H1 (cell line): ENCODE results near the gene CALU. TPM values are rescaled to one million over a fixed set of nuclear protein-coding genes. Genes with fewer than 3 reads are reported as not detected.

Experiments used
- CHD2 ChIP-seq: IDR thresholded peaks from 2 replicates; pipeline ENCODE4 v1.6.1; 2012; ENCODE audit warnings: low read length, improper control_type of control experiment
- EZH2 ChIP-seq: fragments of 200-600 bp; sonication (generic); IDR thresholded peaks from 2 replicates; pipeline ENCODE4 v1.7.1; 2012; ENCODE audit warnings: low read depth, mild to moderate bottlenecking, moderate library complexity, low read length, inconsistent platforms; ENCODE audit not compliant: severe bottlenecking
- NANOG ChIP-seq: IDR thresholded peaks from 2 replicates; pipeline ENCODE4 v1.6.1; 2011; ENCODE audit warnings: low read length, low read depth, mild to moderate bottlenecking, inconsistent platforms; ENCODE audit not compliant: insufficient read depth, poor library complexity, severe bottlenecking
- NRF1 ChIP-seq: IDR thresholded peaks from 2 replicates; pipeline ENCODE4 v1.6.1; 2011; ENCODE audit warnings: mild to moderate bottlenecking, low read depth, low read length, improper control_type of control experiment
- SP1 ChIP-seq: IDR thresholded peaks from 2 replicates; pipeline ENCODE4 v1.6.1; 2011; ENCODE audit warnings: low read depth, low read length
- TAF7 ChIP-seq: optimal IDR thresholded peaks from 2 replicates; pipeline ENCODE3; 2011; ENCODE audit warnings: low read depth, mild to moderate bottlenecking, inconsistent platforms, low read length, moderate library complexity, borderline replicate concordance
- TCF12 ChIP-seq: IDR thresholded peaks from 2 replicates; pipeline ENCODE4 v1.6.1; 2011; ENCODE audit warnings: low read depth, mild to moderate bottlenecking, low read length
- polyA plus RNA-seq, 7 experiments: library from polyadenylated mRNA; depleted of rRNA in 3 of 7; stranded (reverse) in 5 of 7; unstranded in 2 of 7; fragments of >200 nt in 5 of 7; fragments of 200-250 nt in 2 of 7; gene quantifications; 1 replicate in 5 of 7; 2 replicates in 1 of 7; 4 replicates in 1 of 7; pipeline versions ENCODE4 v1.2.1 to v1.2.3, GENCODE V29; 2011 to 2013; ENCODE audit warnings: missing spikeins in 2 of 7, mixed read lengths in 2 of 7
- total RNA-seq: library from RNA; stranded (reverse); fragmentation: NEBNext Ultra II Directional; extraction: Animal tissue kit (Norgen Biotek cat#: 25700); gene quantifications from 2 replicates; pipeline ENCODE4 v1.2.1, GENCODE V29; 2021
- TF ChIP-seq, protein P1 (sequence below): fragments of 300-600 bp; sonication (generic); IDR thresholded peaks from 2 replicates; pipeline ENCODE4 v1.7.1; 2012; ENCODE audit warnings: low read length, moderate library complexity, mild to moderate bottlenecking, inconsistent platforms; ENCODE audit not compliant: insufficient replicate concordance
- TF ChIP-seq, protein P2 (sequence below): IDR thresholded peaks from 2 replicates; pipeline ENCODE4 v1.6.1; 2012; ENCODE audit warnings: low read length, inconsistent platforms

CALU gene
- total and polyA plus RNA-seq, 2 of the 8 experiments (the other 6 are each of a cell fraction or from before 2014, with no cell fraction given), result 67.2 to 170 TPM

DNA sequence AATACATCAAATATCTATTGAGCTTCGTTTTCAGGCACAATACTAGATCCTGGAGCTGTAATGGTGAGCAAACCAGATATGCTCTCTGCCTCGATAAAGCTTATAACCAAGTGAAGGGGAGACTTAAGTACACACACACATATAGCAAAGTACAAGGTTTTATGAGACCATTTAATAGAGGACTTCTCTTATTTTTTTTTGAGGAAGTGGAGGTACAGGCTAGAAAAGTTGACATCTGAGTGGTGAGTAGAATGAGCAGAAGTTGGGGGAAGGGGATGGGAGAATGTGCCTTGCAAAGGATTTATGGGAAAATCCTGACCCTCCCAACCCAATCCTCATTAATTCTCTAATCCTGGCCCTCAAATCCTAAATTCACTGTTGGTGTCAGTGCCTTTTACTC lies 60.3 kb downstream of the CALU start (continued):
- TF ChIP-seq, protein P1, sequence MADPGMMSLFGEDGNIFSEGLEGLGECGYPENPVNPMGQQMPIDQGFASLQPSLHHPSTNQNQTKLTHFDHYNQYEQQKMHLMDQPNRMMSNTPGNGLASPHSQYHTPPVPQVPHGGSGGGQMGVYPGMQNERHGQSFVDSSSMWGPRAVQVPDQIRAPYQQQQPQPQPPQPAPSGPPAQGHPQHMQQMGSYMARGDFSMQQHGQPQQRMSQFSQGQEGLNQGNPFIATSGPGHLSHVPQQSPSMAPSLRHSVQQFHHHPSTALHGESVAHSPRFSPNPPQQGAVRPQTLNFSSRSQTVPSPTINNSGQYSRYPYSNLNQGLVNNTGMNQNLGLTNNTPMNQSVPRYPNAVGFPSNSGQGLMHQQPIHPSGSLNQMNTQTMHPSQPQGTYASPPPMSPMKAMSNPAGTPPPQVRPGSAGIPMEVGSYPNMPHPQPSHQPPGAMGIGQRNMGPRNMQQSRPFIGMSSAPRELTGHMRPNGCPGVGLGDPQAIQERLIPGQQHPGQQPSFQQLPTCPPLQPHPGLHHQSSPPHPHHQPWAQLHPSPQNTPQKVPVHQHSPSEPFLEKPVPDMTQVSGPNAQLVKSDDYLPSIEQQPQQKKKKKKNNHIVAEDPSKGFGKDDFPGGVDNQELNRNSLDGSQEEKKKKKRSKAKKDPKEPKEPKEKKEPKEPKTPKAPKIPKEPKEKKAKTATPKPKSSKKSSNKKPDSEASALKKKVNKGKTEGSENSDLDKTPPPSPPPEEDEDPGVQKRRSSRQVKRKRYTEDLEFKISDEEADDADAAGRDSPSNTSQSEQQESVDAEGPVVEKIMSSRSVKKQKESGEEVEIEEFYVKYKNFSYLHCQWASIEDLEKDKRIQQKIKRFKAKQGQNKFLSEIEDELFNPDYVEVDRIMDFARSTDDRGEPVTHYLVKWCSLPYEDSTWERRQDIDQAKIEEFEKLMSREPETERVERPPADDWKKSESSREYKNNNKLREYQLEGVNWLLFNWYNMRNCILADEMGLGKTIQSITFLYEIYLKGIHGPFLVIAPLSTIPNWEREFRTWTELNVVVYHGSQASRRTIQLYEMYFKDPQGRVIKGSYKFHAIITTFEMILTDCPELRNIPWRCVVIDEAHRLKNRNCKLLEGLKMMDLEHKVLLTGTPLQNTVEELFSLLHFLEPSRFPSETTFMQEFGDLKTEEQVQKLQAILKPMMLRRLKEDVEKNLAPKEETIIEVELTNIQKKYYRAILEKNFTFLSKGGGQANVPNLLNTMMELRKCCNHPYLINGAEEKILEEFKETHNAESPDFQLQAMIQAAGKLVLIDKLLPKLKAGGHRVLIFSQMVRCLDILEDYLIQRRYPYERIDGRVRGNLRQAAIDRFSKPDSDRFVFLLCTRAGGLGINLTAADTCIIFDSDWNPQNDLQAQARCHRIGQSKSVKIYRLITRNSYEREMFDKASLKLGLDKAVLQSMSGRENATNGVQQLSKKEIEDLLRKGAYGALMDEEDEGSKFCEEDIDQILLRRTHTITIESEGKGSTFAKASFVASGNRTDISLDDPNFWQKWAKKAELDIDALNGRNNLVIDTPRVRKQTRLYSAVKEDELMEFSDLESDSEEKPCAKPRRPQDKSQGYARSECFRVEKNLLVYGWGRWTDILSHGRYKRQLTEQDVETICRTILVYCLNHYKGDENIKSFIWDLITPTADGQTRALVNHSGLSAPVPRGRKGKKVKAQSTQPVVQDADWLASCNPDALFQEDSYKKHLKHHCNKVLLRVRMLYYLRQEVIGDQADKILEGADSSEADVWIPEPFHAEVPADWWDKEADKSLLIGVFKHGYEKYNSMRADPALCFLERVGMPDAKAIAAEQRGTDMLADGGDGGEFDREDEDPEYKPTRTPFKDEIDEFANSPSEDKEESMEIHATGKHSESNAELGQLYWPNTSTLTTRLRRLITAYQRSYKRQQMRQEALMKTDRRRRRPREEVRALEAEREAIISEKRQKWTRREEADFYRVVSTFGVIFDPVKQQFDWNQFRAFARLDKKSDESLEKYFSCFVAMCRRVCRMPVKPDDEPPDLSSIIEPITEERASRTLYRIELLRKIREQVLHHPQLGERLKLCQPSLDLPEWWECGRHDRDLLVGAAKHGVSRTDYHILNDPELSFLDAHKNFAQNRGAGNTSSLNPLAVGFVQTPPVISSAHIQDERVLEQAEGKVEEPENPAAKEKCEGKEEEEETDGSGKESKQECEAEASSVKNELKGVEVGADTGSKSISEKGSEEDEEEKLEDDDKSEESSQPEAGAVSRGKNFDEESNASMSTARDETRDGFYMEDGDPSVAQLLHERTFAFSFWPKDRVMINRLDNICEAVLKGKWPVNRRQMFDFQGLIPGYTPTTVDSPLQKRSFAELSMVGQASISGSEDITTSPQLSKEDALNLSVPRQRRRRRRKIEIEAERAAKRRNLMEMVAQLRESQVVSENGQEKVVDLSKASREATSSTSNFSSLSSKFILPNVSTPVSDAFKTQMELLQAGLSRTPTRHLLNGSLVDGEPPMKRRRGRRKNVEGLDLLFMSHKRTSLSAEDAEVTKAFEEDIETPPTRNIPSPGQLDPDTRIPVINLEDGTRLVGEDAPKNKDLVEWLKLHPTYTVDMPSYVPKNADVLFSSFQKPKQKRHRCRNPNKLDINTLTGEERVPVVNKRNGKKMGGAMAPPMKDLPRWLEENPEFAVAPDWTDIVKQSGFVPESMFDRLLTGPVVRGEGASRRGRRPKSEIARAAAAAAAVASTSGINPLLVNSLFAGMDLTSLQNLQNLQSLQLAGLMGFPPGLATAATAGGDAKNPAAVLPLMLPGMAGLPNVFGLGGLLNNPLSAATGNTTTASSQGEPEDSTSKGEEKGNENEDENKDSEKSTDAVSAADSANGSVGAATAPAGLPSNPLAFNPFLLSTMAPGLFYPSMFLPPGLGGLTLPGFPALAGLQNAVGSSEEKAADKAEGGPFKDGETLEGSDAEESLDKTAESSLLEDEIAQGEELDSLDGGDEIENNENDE, result no peak
- TF ChIP-seq SP1, result no peak
- TF ChIP-seq NRF1, result no peak
- TF ChIP-seq EZH2, result no peak
- TF ChIP-seq, protein P2, sequence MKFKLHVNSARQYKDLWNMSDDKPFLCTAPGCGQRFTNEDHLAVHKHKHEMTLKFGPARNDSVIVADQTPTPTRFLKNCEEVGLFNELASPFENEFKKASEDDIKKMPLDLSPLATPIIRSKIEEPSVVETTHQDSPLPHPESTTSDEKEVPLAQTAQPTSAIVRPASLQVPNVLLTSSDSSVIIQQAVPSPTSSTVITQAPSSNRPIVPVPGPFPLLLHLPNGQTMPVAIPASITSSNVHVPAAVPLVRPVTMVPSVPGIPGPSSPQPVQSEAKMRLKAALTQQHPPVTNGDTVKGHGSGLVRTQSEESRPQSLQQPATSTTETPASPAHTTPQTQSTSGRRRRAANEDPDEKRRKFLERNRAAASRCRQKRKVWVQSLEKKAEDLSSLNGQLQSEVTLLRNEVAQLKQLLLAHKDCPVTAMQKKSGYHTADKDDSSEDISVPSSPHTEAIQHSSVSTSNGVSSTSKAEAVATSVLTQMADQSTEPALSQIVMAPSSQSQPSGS, result no peak
- no peak for TF ChIP-seq TAF7
- no peak for TF ChIP-seq NANOG
- no peak for TF ChIP-seq CHD2
- no peak for TF ChIP-seq TCF12
